Testis (tissue), 3 donors: ENCODE data around the gene ROBO1. TPM values are rescaled to one million over a fixed set of nuclear protein-coding genes. Genes with fewer than 3 reads are reported as not detected.

Source experiments
- DNase-seq: peaks from one replicate; pipeline ENCODE4 v3.0.0-alpha.2; 2019
- H3K27ac ChIP-seq, 2 donors: fragments of 200-600 bp; sonication (generic); one replicate each; pipeline ENCODE4 v1.5.1; 2019
- H3K27me3 ChIP-seq: fragments of 200-600 bp; sonication (generic); one replicate; pipeline ENCODE4 v1.5.1; 2019
- H3K36me3 ChIP-seq: fragments of 200-600 bp; sonication (generic); one replicate; pipeline ENCODE4 v1.5.1; 2017; ENCODE audit warnings: low read depth; ENCODE audit errors: missing control alignments
- H3K4me1 ChIP-seq: fragments of 200-600 bp; sonication (generic); one replicate; pipeline ENCODE4 v1.5.1; 2019
- H3K4me3 ChIP-seq, 2 donors: fragments of 200-600 bp; sonication (generic); one replicate each; pipeline ENCODE4 v1.5.1; 2017 to 2019
- H3K9me3 ChIP-seq: fragments of 200-600 bp; sonication (generic); one replicate; pipeline ENCODE4 v1.5.1; 2017
- POLR2A ChIP-seq: fragments of 450-650 bp; IDR thresholded peaks from one replicate; pipeline ENCODE4 v1.6.1; 2017; ENCODE audit warnings: antibody characterized with exemption, mild to moderate bottlenecking, moderate library complexity
- WGBS, 2 donors: methylation state at CpG; one replicate each; pipeline ENCODE4 v1.1.5; 2018; 5-methylcytosine and 5-hydroxymethylcytosine counted together
- intact Hi-C: fragments of 100-400 bp; cut with DNase I; formaldehyde crosslinking; loops from one replicate; pipeline ENCODE4 v1.15.1; 2023; ENCODE audit warnings: low total_unique reads
- polyA plus RNA-seq: library from polyadenylated mRNA; stranded (reverse); fragments of 350-450 nt; fragmentation: Illumina TruSeq; extraction: RNeasy Lipid Tissue Mini Kit (QIAGEN cat#74804); gene quantifications from one replicate; pipeline ENCODE4 v1.2.3, GENCODE V29; 2014; ENCODE audit warnings: low read depth, low replicate concordance; ENCODE audit not compliant: insufficient read depth
- total RNA-seq, 2 donors: library from RNA; depleted of rRNA; stranded (reverse); fragments of >200 nt; gene quantifications; one replicate each; pipeline ENCODE4 v1.2.3, GENCODE V29; 2016
- TF ChIP-seq, protein P1 (sequence below), 3 experiments: fragments of 450-650 bp in 2 of 3; fragments of 200-600 bp in 1 of 3; sonication (generic) in 1 of 3; IDR thresholded peaks; one replicate each; pipeline ENCODE4 v1.5.1; 2016 to 2019; ENCODE audit warnings: antibody characterized with exemption in 3 of 3, mild to moderate bottlenecking in 2 of 3, moderate library complexity in 1 of 3

The ROBO1 gene
- total and polyA plus RNA-seq, 3 donors from 2014 or later, result 39.4 to 45.1 (median 42.6) TPM

DNA sequence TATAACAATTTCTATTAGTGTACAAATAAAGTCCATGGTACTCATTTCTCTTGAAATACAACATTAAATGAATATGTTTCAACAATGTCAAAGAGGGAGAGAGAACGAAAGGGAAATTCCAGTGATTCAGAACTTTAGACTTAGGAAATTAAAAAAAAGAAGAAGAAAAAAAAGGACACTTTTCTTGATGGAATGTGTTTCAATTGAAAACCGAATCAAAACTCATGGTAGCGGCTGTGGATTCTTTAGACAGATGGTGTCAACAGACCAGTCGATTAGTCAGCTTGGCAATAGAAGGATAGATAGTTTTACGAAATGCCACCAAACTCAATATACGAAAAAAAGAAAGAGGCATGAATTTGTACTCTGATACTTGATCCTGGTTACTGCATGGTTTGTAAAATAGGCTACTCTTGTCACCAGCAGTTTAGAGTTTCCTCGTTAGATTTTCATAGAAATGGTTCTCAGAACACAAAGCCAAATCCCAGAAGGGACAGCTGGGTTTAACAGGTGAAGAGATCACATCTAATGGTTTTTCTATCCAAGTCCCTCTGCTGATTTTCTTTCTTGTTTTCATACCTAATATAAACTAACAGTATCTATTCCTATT lies 793.5 kb downstream of the ROBO1 start:
- DNase-seq, result no peak
- TF ChIP-seq, protein P1, sequence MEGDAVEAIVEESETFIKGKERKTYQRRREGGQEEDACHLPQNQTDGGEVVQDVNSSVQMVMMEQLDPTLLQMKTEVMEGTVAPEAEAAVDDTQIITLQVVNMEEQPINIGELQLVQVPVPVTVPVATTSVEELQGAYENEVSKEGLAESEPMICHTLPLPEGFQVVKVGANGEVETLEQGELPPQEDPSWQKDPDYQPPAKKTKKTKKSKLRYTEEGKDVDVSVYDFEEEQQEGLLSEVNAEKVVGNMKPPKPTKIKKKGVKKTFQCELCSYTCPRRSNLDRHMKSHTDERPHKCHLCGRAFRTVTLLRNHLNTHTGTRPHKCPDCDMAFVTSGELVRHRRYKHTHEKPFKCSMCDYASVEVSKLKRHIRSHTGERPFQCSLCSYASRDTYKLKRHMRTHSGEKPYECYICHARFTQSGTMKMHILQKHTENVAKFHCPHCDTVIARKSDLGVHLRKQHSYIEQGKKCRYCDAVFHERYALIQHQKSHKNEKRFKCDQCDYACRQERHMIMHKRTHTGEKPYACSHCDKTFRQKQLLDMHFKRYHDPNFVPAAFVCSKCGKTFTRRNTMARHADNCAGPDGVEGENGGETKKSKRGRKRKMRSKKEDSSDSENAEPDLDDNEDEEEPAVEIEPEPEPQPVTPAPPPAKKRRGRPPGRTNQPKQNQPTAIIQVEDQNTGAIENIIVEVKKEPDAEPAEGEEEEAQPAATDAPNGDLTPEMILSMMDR (IDR thresholded peaks at IDR 0.05), result no peak
- TF ChIP-seq POLR2A, result no peak
- Histone ChIP-seq H3K4me1 (no peaks in the 10 kb centered on the region), H3K9me3 (no peaks in the 10 kb centered on the region), H3K36me3 (no peaks in the 10 kb centered on the region), H3K27me3 (no peaks in the 10 kb centered on the region), H3K4me3 (no peak overlapping the region), H3K27ac (no peak overlapping the region)
- WGBS, 2 donors, result 77 to 89% methylated on average over 7 of the region's 7 CpGs
- intact Hi-C loops, result no loop called here

DNA sequence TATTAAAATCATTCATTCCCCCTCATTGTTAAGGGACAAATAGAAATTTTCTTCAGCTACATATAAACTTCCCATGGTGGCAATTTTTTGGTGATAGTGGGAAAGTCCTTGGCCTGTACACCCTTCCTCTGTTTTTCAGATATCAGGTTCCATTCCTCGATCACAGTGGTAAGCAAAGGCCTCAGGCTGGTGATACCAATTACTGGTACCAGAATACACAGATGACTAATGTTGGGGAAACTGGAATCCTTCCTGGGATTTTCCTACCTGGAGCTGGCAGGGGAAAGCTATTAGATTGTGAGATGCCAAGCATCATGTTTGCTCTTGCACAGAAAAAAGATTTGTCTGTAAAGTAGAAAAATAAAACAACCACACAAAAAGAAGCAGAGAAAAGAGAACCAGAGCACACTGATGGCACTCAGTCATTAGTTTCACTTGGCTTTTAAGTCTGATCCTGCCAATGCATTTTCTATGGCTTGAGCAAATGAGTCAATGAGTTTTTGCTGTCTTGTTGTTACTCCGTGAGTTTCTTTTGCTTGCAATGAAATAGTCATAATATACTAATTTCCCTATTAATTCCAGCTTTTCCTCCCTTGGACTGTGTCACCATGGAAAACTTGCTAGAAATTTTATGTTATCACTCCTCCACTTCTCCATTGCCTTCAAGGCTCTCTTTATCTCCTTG lies 795.0 kb downstream of the ROBO1 start:
- no peaks in the 10 kb centered on the region for H3K9me3 ChIP-seq
- intact Hi-C loops, result no loop called here
- H3K27ac ChIP-seq, result no peak overlapping the region
- 83 to 84% methylated on average over 2 of the region's 2 CpGs for WGBS, 2 donors
- no peak for TF ChIP-seq POLR2A
- TF ChIP-seq, protein P1 (IDR thresholded peaks at IDR 0.05), result no peak
- no peaks in the 10 kb centered on the region for H3K4me1 ChIP-seq
- no peaks in the 10 kb centered on the region for H3K36me3 ChIP-seq
- no peak for DNase-seq
- no peak overlapping the region for H3K4me3 ChIP-seq
- H3K27me3 ChIP-seq, result no peaks in the 10 kb centered on the region

DNA sequence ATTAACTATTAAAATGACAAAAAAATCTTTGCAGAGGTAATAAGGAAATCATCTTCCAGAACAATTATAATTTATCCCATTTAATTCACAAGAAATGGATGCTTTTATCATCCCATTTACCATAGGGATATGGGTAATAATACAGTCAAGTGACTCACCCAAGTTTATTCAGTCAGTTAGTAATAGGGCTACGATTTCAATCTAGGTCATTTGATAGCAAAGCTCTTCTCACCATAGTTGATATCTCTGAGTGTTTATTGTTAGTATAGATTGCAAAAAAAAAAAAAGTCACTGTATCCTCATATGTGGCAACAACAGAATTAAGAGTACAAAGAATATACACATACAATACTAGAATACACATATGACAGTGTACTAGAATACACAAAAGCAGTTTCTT lies 797.1 kb downstream of the ROBO1 start:
- intact Hi-C loops, result no loop called here

DNA sequence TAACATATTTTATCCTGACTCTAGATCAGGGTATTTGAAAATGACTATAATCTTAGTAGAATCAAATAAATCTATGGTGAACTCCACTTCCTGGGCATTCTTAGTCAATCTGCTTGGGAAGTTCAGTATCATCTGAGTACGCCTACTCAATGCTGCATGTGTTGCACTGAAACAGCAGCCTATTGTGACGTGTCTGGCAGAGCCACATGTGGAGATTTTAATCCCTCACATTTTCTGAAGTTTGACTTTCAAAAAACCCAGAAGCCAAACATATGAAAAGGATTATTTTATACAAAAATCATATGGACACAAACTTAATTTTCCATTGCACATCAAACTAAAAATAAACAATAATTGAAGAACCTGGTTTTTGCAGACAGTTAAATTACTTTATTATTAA lies 798.3 kb downstream of the ROBO1 start:
- no peaks in the 10 kb centered on the region for H3K4me1 ChIP-seq
- 67 to 69% methylated on average over 2 of the region's 2 CpGs for WGBS, 2 donors
- H3K4me3 ChIP-seq, result no peak overlapping the region
- no peak for TF ChIP-seq POLR2A
- TF ChIP-seq, protein P1 (IDR thresholded peaks at IDR 0.05), result no peak
- H3K9me3 ChIP-seq, result no peaks in the 10 kb centered on the region
- H3K27ac ChIP-seq, result no peak overlapping the region
- H3K27me3 ChIP-seq, result no peaks in the 10 kb centered on the region
- intact Hi-C loops, result no loop called here
- no peak for DNase-seq
- no peaks in the 10 kb centered on the region for H3K36me3 ChIP-seq

More for the DNA sequence above, 797.1 kb downstream of the ROBO1 start:
- no peak overlapping the region for H3K4me3 ChIP-seq
- H3K36me3 ChIP-seq, result no peaks in the 10 kb centered on the region
- H3K27ac ChIP-seq, result no peak overlapping the region
- 68 to 80% methylated on average over 1 of the region's 1 CpG for WGBS, 2 donors
- no peaks in the 10 kb centered on the region for H3K9me3 ChIP-seq
- no peaks in the 10 kb centered on the region for H3K4me1 ChIP-seq
- TF ChIP-seq, protein P1 (IDR thresholded peaks at IDR 0.05), result no peak
- TF ChIP-seq POLR2A, result no peak
- no peak for DNase-seq
- H3K27me3 ChIP-seq, result no peaks in the 10 kb centered on the region

DNA sequence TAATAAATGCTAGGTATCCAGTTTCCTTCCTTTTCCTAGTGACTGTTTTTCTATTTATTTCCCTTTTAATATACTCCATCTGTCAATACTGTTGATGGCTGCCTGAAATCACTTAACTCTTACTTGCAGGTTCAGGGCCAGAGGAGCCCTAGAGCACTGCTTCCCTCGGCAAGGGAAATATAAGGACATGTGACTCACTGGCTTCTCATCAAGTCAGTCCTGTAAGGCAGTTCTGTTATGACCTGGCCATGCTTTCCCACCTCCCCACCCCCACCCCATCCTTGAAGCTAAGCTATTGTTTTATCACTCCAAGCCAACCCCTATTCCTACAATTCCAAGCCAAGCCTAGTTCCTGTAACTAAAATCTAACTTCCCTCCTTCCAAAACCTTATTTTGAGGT lies 800.7 kb downstream of the ROBO1 start:
- Histone ChIP-seq H3K4me1 (no peaks in the 10 kb centered on the region), H3K36me3 (no peaks in the 10 kb centered on the region), H3K9me3 (no peaks in the 10 kb centered on the region), H3K27me3 (no peaks in the 10 kb centered on the region), H3K4me3 (no peak overlapping the region), H3K27ac (no peak overlapping the region)
- 62 to 74% methylated on average over 1 of the region's 1 CpG for WGBS, 2 donors
- intact Hi-C loops, result no loop called here
- TF ChIP-seq POLR2A, result no peak
- TF ChIP-seq, protein P1 (IDR thresholded peaks at IDR 0.05), result no peak
- DNase-seq, result no peak
